Neural progenitor cell (in vitro differentiated cells): ENCODE results near the gene UGT1A1. TPM values are rescaled to one million over a fixed set of nuclear protein-coding genes. Genes with fewer than 3 reads are reported as not detected.

ENCODE experiments used
- DNase-seq: peaks from one replicate; pipeline ENCODE4 v3.0.0-alpha.2; 2016; ENCODE audit warnings: low spot score
- H2AFZ ChIP-seq: fragments of 200-600 bp; sonication (generic); replicated peaks from 2 replicates; pipeline ENCODE4 v1.6.1; 2016; ENCODE audit warnings: antibody characterized with exemption
- H3F3A ChIP-seq: fragments of 200-600 bp; sonication (generic); 2 replicates; pipeline ENCODE4 v1.6.1; 2016; ENCODE audit warnings: antibody characterized with exemption, low read depth
- H3K27ac ChIP-seq: fragments of 200-600 bp; sonication (generic); 2 replicates; pipeline ENCODE4 v1.5.1; 2016; ENCODE audit warnings: mild to moderate bottlenecking
- H3K27me3 ChIP-seq: fragments of 200-600 bp; sonication (generic); 2 replicates; pipeline ENCODE4 v1.6.1; 2016; ENCODE audit warnings: mild to moderate bottlenecking, moderate library complexity
- H3K36me3 ChIP-seq: fragments of 200-600 bp; sonication (generic); 2 replicates; pipeline ENCODE4 v1.5.1; 2016
- H3K4me1 ChIP-seq: fragments of 200-600 bp; sonication (generic); 2 replicates; pipeline ENCODE4 v1.6.1; 2016; ENCODE audit warnings: mixed run types
- H3K4me2 ChIP-seq: fragments of 200-600 bp; sonication (generic); 2 replicates; pipeline ENCODE4 v1.6.1; 2016
- H3K4me3 ChIP-seq: fragments of 200-600 bp; sonication (generic); 2 replicates; pipeline ENCODE4 v1.5.1; 2016
- H3K79me2 ChIP-seq: fragments of 200-600 bp; sonication (generic); 2 replicates; pipeline ENCODE4 v1.6.1; 2016; ENCODE audit warnings: low read depth
- H3K9ac ChIP-seq: fragments of 200-600 bp; sonication (generic); 2 replicates; pipeline ENCODE4 v1.6.1; 2016
- H3K9me3 ChIP-seq: fragments of 200-600 bp; sonication (generic); 2 replicates; pipeline ENCODE4 v1.5.1; 2016; ENCODE audit warnings: low read depth
- H4K20me1 ChIP-seq: fragments of 200-600 bp; sonication (generic); 2 replicates; pipeline ENCODE4 v1.6.1; 2016; ENCODE audit warnings: low read depth
- H3K27ac Mint-ChIP-seq: 3 replicates; pipeline ENCODE4 v1.8.0; 2021; ENCODE audit warnings: mixed read lengths
- H3K27me3 Mint-ChIP-seq: 2 replicates; pipeline ENCODE4 v1.8.0; 2022; ENCODE audit warnings: low read depth, mild to moderate bottlenecking, inconsistent platforms, moderate library complexity, mixed read lengths; ENCODE audit not compliant: insufficient read depth
- H3K36me3 Mint-ChIP-seq: 3 replicates; pipeline ENCODE4 v1.8.0; 2021; ENCODE audit warnings: mixed read lengths
- H3K4me1 Mint-ChIP-seq: 3 replicates; pipeline ENCODE4 v1.8.0; 2021; ENCODE audit warnings: mixed read lengths
- H3K4me3 Mint-ChIP-seq: 3 replicates; pipeline ENCODE4 v1.8.0; 2021; ENCODE audit warnings: mild to moderate bottlenecking, moderate library complexity, mixed read lengths
- H3K9me3 Mint-ChIP-seq: 3 replicates; pipeline ENCODE4 v1.8.0; 2020; ENCODE audit warnings: mixed read lengths
- CTCF ChIP-seq: fragments of 200-600 bp; sonication (generic); IDR thresholded peaks from 2 replicates; pipeline ENCODE4 v1.5.1; 2017; ENCODE audit warnings: antibody characterized with exemption, mild to moderate bottlenecking
- EZH2 ChIP-seq: fragments of 200-600 bp; sonication (generic); IDR thresholded peaks from 2 replicates; pipeline ENCODE4 v1.6.1; 2017; ENCODE audit warnings: antibody characterized with exemption, mild to moderate bottlenecking, moderate library complexity
- EZH2phosphoT487 ChIP-seq: fragments of 200-600 bp; sonication (generic); IDR thresholded peaks from 2 replicates; pipeline ENCODE4 v1.6.1; 2017; ENCODE audit warnings: antibody characterized with exemption
- total RNA-seq: library from RNA; depleted of rRNA; stranded (reverse); fragments of >200 nt; gene quantifications from 2 replicates; pipeline ENCODE4 v1.2.3, GENCODE V29; 2015; ENCODE audit warnings: low replicate concordance

Gene UGT1A1
- total RNA-seq, 1 donor from 2014 or later, result not detected

DNA sequence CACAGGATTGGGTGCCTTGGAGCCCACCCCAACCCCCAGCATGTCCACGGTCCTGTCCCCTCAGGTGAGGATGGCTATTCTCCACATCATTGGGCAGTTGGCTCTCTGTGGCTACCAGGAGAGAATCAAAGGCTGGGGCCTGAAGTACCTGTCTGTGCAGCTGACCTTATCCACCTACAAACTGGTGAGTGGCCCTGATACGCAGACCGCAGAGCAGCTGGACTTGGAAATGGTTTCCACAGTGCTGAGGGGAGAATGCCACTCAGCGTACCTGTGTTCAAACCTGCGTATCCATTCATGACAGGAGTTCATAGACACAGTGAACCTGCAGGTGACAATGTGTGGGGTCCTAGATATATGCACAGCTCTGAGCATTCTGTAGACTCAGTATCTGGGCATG, 39.6 kb downstream of the UGT1A1 start:
- peaks cover 4% of the 10 kb centered on the region for H3K27me3 Mint-ChIP-seq
- Histone ChIP-seq H3K9me3 (no peaks in the 10 kb centered on the region), H3K79me2 (no peaks in the 10 kb centered on the region), H3K4me1 (no peaks in the 10 kb centered on the region), H3F3A (no peaks in the 10 kb centered on the region), H2AFZ (no peak overlapping the region), H4K20me1 (no peaks in the 10 kb centered on the region), H3K27me3 (no peaks in the 10 kb centered on the region), H3K27ac (no peak overlapping the region), H3K4me2 (no peak overlapping the region), H3K36me3 (no peaks in the 10 kb centered on the region), H3K9ac (no peak overlapping the region), H3K4me3 (no peak overlapping the region)
- TF ChIP-seq CTCF (no peak), EZH2 (no peak), EZH2phosphoT487 (no peak)
- no peaks in the 10 kb centered on the region for H3K36me3 Mint-ChIP-seq
- no peak overlapping the region for H3K27ac Mint-ChIP-seq
- H3K4me3 Mint-ChIP-seq, result no peak overlapping the region
- no peaks in the 10 kb centered on the region for H3K4me1 Mint-ChIP-seq
- DNase-seq, result no peak
- peaks cover 16% of the 10 kb centered on the region for H3K9me3 Mint-ChIP-seq

GRCh38 chr2:233800208-233800607, 40.1 kb downstream of the UGT1A1 start:
- Histone ChIP-seq H3K4me2 (no peak overlapping the region), H4K20me1 (no peaks in the 10 kb centered on the region), H3K4me1 (no peaks in the 10 kb centered on the region), H3K9me3 (no peaks in the 10 kb centered on the region), H3K27ac (no peak overlapping the region), H3F3A (no peaks in the 10 kb centered on the region), H3K9ac (no peak overlapping the region), H3K79me2 (no peaks in the 10 kb centered on the region), H3K4me3 (no peak overlapping the region), H2AFZ (no peak overlapping the region), H3K27me3 (no peaks in the 10 kb centered on the region), H3K36me3 (no peaks in the 10 kb centered on the region)
- no peak overlapping the region for H3K27ac Mint-ChIP-seq
- no peak overlapping the region for H3K4me3 Mint-ChIP-seq
- H3K27me3 Mint-ChIP-seq, result peaks cover 4% of the 10 kb centered on the region
- H3K9me3 Mint-ChIP-seq, result peaks cover 16% of the 10 kb centered on the region
- TF ChIP-seq CTCF (no peak), EZH2phosphoT487 (no peak), EZH2 (no peak)
- no peak for DNase-seq
- no peaks in the 10 kb centered on the region for H3K36me3 Mint-ChIP-seq
- H3K4me1 Mint-ChIP-seq, result no peaks in the 10 kb centered on the region

- no peaks in the 10 kb centered on the region for H3F3A ChIP-seq
- H3K4me1 ChIP-seq, result no peaks in the 10 kb centered on the region
- Mint-ChIP-seq H3K36me3 (no peaks in the 10 kb centered on the region), H3K9me3 (peaks cover 16% of the 10 kb centered on the region), H3K27me3 (peaks cover 4% of the 10 kb centered on the region), H3K27ac (no peak overlapping the region), H3K4me3 (no peak overlapping the region), H3K4me1 (no peaks in the 10 kb centered on the region)
- no peak overlapping the region for H3K4me3 ChIP-seq
- DNase-seq, result no peak
- H3K9ac ChIP-seq, result no peak overlapping the region
- no peaks in the 10 kb centered on the region for H3K27me3 ChIP-seq
- H4K20me1 ChIP-seq, result no peaks in the 10 kb centered on the region
- no peak overlapping the region for H2AFZ ChIP-seq
- H3K27ac ChIP-seq, result no peak overlapping the region
- H3K9me3 ChIP-seq, result no peaks in the 10 kb centered on the region
- TF ChIP-seq EZH2phosphoT487 (no peak), EZH2 (no peak), CTCF (no peak)
- H3K4me2 ChIP-seq, result no peak overlapping the region
- no peaks in the 10 kb centered on the region for H3K79me2 ChIP-seq
- no peaks in the 10 kb centered on the region for H3K36me3 ChIP-seq
Observed at GRCh38 chr2:233801357-233802131, 41.5 kb downstream of the UGT1A1 start.
